Ammon's horn (tissue), 1 donor: Measurements from ENCODE around the gene IMMP2L.

ENCODE experiments used
- DNase-seq: peaks from one replicate; pipeline ENCODE4 v3.0.0-alpha.2; 2016; ENCODE audit warnings: low spot score

IMMP2L gene

DNA sequence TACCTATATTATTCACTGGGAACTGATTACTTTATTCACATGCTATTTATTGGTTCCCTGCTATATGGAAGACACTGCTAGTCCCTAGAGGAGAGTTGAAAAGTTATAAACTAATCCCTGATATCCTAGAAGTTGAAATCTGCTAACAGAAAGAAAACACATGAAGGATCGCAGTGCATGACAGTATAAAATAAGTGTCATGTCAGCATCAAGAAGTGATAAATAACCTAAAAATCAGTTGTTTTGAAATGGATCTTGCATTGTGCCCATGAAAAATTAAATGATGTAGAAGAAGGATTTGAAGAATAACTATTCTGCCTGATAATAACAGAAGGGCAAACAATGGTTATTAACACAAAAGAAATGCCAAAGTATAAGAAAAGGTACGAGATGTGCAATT, 764.6 kb downstream of the IMMP2L start:
- no peak for DNase-seq

DNA sequence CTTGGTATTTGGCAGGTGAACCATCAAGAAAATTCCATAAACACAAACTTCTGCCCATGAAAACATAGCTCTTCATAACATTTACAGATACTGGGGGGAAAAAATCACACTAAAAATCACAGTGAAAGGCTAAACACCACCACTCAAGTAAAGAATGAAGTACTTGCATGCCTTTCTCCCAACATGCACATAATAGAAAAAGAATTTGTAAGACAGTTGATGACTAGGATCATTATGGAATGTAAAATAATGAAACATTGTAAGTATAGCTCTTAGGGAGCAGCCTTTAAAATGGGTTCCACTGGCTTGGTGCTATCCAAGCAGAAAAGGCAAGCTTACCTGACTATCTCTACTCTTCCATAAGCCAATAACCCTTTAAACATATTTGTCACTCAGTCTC, 771.3 kb downstream of the IMMP2L start:
- no peak for DNase-seq

DNA sequence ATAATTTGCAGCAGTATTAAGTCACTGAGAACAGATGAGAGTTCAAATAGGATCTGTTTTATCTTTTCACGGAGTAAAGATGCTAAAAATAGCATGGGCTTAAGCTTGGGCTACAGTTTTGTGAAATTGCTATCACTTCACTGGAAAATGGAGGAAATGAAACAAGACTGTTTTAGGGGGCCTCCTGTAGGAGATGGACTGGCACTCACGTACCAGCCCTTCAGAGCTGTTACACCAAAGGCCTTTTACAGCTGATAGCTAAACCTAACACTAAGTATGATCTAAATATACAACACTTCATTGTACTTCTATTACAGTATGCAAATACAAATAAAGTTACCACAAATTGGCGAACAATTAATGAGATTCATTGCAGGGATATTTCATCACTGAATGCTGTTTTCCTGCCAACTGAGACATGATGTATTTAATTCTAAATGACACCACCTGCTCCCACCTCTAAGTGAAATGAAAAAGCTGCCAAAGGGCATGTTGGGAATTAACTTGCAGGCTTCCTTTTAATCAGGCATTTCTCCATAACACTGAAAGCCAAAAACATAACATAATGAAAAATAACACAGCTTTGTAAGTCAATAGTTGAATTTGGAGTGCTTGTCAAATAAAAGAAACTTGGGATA, 775.8 kb downstream of the IMMP2L start:
- DNase-seq = no peak

DNA sequence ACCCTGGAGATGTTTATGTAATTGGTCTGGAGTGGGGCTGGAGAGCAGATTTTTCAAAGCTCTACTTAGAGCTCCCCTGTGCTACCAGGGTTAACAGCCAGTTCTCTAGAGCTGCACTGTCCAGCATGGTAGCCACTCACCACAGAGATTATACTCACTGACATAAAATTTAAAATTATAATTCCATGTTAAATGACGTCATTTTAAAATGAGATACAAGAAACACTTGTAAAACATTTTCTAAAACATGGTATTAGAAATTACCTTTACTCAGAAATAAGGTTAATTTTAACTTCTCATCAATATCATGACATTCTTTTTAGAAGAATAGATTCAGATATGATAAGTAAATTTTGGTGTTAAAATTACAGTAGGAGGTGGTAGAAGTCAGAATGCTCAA, 777.5 kb downstream of the IMMP2L start:
- no peak for DNase-seq

DNA sequence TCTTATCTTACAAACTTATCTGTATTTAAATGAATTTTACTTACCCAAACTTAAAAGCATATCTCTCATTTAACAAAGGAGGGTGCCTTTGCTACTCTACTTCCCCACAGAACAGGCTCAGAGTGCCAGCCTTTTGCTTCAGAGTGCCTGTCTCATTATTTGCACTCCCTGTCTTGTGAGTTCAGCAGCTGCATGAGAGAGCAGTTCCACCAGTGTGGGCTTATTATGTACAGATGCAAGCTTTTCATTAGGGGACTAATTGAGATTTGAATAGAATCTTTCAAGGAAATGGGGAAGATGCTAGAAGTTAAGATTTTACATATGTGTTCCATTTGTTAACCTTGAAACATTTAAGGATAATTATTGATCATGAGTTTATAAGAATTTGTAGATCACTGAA, 781.6 kb downstream of the IMMP2L start:
- DNase-seq = no peak

DNA sequence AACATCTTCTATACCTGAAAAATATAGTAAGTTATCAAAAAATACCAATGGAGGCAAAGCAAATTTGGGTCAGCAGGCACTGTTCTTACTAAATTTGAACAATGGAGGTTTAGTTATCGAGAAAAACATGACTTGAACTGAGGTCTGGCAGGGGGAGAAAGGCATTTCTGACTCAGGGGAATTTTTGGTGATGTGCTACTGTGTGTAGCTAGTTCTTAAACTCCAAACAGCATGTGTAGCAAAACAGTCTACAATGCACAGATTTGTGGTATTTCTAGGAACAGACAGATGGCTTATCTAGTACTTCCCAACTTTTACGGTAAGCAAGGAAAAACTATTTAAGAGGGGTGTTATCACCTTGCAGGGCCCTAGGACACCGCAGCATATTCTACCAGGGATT, 783.0 kb downstream of the IMMP2L start:
- no peak for DNase-seq

DNA sequence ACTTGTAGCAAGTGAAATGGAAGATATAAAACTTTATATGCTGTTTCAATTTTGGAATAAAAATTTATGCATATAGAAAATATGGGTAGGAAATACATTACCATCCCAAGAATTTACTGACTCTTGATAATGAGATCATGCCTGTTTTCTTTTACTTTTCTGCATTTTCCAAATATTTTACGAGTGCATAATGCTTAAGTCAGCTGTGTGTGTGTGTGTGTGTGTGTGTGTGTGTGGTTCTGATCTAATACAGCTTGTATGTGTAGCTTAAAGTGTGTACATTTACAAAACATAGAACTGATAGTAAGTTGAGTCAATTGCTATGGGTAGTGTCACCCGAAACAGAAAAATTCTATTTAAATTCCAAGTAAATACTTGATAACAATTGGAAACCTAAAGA, 787.2 kb downstream of the IMMP2L start:
- DNase-seq = no peak

DNA sequence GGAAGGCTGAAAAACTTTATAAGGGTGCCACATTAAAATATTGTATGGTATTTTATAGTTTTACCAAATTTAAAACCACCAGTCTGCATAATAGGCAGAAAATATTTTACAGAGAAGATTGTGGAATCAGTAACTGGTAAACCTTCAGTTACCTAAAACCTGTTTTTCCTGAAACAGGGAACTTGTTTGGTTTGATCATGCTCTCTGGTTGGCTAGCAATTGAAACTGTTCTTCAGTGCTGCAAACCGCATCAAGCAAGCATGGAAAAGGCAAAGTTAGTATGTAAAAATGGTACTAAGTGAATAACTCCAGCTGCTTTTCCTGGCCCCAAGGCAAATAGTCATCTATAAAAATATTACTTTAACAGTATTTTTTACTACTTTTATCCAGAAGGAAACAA, 788.2 kb downstream of the IMMP2L start:
- no peak for DNase-seq

DNA sequence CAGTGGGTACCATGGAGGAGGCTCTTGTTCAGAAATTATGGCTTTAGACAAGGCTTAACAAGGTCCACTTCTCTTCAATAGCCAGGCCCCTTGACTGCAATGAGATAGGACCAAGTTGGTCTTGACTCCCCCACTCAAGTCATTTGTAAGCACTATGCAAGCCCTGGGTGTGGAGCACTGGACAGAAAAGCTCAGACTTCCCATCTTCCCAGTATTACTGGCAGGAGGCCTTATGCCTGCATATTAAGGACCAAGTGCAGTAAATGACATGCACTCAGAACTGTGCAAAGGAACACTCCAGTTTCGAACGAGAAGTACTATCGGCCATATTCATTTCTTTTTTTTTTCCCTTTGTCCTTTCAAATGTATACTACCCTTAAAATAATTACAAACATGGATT, 789.7 kb downstream of the IMMP2L start:
- DNase-seq = no peak

DNA sequence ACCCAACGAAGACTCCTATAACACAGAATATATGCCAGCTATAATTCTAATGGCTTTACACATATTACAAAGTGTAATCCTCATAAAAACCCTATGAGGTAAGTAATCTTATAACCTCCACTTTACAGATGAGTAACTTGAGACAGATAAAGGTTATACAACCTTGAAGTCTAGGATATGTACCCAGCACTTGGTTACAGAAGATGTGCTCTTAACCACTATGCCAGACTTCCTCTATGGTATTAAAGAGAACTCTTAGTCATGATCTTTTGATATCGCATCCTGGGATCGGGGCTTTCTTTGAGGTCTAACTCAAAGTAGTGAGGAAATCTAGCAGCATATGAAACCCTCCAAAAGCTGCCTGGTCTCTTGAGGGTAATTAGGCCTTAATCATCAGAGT, 790.6 kb downstream of the IMMP2L start:
- no peak for DNase-seq

DNA sequence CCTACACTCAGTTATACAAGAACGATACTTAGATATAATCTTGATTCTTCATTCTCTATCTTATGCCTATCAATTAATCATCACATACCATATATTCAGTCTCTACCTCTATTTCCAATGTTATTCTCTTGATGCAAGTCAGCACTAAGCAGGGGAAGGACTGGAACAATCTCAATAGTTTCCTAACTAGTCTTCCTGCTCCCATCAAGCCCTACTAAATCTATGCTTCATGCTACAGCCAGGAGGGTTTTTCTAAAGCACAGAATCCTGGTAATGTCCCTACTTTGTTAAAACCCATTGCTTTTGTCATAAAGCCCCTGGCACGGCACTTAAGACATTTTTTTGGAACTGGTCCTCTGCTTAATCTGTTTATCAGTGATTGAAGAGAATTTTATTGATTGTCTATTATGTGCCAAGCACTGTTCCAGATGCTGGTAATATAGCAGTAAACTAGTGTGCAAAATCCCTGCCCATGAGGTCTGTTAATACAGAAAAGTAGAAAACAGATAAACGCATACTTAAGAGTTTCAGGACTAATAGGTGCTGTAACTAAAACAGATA, 794.7 kb downstream of the IMMP2L start:
- DNase-seq = no peak

DNA sequence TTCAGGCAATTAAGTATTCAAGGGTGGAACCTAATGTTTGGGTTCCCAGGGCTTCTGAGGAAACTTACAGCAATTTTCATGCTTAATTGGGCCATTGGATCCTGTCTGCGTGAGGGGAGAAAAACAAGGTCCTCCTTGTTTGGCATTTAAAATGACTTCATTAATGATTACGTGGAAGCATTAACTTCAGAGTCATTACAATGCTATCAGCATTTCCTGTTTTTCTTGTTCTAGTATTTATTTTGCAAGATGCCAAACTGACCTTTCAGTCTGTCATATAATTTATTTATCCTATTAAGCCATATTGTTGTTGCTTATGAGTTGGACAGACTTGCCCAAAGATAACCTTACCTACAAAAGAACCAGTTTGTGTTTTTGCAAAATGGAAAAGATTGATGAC, 795.4 kb downstream of the IMMP2L start:
- DNase-seq = no peak

DNA sequence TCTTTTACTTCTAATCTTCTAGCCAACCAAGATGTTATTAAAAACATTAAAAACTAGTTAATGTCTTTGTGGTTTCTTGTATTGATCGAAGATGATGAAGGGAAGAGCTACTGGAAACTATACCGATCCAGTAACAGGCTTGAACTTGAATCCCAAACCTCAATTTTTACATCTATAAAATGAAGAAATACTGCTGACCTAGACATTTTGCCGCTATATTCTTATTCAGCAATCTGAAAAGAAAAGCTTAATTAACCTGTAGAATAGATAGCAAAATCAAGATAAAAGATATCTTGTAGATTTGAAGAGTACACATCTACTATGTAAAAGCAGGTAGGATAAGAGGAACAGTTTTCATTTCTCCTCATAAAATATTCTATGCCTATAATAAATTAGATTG, 797.4 kb downstream of the IMMP2L start:
- no peak for DNase-seq

DNA sequence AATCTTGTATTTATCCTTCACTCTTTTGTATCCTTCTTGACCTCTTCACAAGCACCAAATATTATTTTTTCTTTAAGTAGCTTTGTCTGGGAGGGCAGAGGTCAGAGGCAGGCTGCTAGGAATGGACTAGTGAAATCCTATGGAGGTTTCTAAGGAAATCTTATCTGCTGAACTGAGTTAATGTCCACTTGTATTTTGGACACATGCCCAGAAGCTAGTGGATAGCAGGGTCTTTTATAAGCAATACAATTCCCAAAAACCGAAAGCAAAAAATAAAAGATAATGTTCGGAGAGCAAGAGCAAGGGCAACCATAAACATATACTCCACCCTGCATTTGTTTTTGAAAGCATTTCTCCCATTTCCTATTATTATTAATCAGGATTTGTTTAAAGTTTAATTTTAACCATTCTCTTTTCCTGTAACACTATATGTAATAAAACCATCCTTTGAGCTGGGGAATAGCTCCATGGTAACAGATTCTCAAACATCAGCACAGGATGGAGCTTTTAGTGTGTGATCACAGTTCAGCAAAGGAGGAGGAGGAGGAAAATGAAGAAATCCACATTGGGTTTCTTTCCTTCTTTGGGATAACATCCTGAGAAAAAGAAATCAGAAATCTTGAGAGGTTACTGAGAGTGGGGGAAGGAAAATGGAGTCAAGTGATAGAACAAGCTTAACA, 799.6 kb downstream of the IMMP2L start:
- no peak for DNase-seq

DNA sequence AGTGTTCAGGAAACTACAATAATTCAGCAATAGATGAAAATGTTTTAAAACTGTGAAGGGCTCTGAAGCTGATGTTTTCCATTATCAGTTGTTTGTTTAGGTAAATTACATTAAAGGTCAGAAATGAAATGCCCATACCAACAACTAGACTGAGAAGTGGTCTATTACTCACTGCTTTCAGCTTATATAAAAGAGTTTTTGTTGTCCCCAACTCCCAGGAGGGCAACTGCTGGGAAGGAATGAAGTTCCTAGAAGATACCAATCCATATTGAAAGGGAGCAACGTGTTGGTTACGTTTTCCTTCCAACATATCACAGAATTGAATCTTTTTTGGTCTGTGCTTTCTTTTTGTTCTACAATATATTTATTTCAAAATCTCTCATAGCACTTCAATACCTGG, 802.0 kb downstream of the IMMP2L start:
- DNase-seq = no peak

DNA sequence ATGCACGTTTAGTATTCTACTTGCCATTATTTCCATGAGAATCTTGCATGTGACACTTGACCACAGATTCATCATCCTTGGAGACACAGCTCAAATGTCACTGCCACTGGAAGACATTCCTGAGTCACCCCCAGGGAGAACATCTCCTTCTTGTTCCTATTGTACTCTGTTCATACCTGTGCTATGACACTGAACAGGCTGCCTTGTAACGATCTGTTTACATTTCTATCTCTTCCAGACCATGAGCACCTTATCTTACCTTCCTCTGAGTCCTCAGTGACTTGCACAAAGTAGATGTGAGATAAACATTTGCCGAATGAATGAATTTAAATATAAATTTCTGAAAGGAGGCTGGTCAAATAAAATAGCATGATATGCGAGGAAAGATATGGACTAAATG, 803.2 kb downstream of the IMMP2L start:
- DNase-seq = no peak

DNA sequence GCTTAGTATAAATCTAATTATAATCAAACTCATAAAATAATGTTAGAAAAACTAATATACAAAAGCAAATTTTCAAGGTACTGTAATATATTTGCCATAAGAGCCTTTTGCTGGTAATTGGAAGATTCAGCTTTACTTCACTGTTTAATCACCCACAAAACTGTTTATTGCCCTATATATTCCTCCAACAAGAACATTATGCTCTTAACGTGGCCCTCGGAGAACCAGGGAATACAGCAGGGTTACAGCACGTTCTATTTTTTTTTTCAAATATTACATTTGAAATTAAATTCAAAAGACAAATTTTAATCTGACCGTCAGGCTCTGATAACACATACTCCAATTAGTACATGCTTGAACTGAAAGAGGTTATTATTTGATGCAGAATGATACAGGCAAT, 807.6 kb downstream of the IMMP2L start:
- no peak for DNase-seq

DNA sequence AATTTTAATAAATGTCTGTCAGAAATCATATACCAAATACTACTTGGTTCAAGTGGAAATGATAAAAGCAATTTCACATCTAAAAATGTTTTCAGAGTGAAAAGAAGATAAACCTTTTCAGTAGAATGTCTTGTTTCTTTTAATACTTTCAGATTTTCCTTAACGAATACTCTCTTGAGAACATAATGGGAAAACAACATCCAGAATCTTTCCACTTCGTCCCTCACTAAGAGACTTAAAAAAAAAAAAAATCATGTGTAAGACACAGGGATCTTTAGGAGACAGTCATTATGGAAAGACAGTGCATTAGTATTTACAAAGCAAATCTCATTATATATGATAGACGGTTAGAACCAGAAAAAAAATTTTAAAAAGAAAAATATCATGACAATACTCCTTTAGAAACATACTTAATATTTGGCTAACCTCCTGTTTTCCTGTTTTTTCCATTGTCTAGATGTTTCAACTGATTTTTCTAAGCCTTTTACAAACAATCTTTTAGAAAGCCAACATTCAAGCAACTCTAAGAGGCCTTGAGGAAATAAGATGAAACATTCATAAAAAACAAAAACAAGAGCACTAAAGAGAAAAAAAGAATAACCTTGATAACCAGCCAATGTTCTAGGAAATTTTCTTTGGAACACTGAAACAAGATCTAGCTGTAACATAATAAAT, 811.2 kb downstream of the IMMP2L start:
- DNase-seq = no peak

DNA sequence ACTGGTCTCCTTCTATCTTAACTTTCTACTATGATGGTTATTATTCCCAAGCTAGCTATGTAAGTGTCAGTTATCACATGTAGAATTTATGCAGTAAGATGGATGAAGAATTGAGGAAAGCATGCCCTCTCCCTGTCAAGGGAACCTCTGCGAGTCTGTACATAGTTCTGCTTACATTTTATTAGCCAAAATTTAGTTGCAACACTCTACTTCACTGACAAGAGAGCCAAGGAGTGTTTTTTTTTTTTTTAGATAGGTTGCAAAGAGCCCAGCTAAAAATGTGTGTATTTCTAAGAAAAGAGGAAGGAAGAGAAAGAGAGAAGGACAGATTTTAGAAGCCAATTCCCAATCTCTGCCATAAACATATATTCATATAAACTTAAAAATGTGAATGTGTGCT, 829.1 kb downstream of the IMMP2L start:
- no peak for DNase-seq

DNA sequence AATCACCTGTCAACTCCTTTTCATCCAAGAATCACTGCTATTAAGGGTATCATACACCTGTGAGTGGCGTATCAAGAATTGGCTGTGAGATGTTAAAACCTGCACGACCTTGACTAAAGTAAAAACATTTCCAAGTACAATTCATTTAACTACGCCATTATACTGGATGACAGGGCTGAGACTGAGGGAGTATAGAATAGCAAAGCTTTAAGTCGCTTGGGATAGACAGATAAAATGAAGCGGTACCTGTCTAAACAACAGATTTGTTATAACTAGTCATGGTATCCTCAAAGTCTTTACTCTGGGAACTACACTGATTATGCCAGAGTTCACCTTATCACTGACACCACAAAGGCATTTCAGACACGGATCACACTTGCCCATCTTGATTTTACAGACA, 837.5 kb downstream of the IMMP2L start:
- no peak for DNase-seq

DNA sequence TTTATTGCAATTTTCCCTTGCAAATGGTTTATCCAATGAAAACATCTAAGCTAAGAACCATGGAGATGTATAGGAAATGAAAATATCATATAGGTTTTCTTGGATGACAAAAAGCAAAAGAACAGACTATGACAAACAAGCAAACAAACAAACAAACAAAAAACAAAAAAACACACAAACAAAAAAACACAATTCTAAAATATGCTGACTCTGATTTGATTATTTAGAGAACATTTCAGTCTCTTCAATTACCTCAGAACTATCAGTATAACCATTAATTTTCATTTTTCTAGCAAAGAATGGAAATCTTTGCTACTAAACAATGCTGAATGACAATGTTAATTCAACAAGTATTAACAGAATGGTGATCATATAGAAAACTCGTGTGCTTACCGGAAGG, 840.9 kb downstream of the IMMP2L start:
- DNase-seq = no peak

DNA sequence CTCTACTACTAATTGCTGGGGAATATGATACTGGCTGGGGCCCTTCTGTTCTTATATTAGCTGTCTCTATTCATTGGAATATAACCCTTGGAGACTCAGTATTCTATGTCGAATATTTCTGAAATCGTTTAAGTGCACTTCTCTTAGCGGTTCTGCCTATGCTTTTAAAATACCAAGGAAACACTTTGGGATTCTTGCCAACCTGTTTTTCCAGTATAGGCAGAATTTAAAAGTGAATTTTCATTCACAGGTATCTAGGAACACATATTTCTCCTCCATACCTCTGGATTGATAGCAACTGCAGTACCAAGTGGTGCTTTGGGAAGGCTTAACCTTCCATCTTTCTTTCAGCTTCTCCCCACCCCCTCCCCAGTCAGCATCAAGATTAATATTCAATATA, 841.7 kb downstream of the IMMP2L start:
- DNase-seq = no peak

DNA sequence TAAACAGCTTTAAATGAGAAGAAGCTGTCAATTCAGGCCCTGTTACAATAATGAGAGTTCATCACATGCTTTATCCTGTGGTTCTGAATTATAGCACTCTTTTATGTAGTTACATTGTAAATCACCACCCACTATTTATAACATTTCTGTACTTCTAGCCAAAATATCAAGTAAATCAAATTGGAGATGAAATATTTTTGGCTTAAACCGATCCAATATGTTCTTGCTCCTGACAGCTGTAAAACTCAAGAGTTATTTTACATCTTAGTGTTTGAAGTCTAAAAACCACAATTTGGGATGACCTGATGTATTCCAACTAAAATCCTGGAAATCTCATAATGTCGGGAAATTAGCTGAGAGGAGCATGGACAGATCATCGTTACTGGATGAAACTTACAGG, 842.6 kb downstream of the IMMP2L start:
- DNase-seq = no peak
